Epithelial cell of prostate (primary cell): ENCODE data around the gene LOXHD1.

Experiments
- DNase-seq: peaks from one replicate; pipeline ENCODE4 v3.0.0-alpha.2; 2011; ENCODE audit warnings: low read depth, low spot score
- H3K27ac ChIP-seq: fragments of 450-650 bp; 2 replicates; pipeline ENCODE4 v1.5.1; 2017; ENCODE audit warnings: mild to moderate bottlenecking

The LOXHD1 gene

GRCh38 chr18:46461993-46462392, 195.0 kb downstream of the LOXHD1 start:
- no peak overlapping the region for H3K27ac ChIP-seq
- DNase-seq, result no peak

- DNase-seq, result no peak
- no peak overlapping the region for H3K27ac ChIP-seq
Measured at GRCh38 chr18:46460754-46461153, 196.3 kb downstream of the LOXHD1 start.

GRCh38 chr18:46459789-46460455, 197.1 kb downstream of the LOXHD1 start:
- no peak overlapping the region for H3K27ac ChIP-seq
- DNase-seq, result no peak

GRCh38 chr18:46458472-46458871, 198.5 kb downstream of the LOXHD1 start:
- no peak for DNase-seq
- H3K27ac ChIP-seq, result no peak overlapping the region

- DNase-seq, result no peak
- H3K27ac ChIP-seq, result no peak overlapping the region
Measured at GRCh38 chr18:46456691-46457090, 200.3 kb downstream of the LOXHD1 start.

GRCh38 chr18:46452820-46453219, 204.2 kb downstream of the LOXHD1 start:
- no peak overlapping the region for H3K27ac ChIP-seq
- DNase-seq, result peak; percentile 64

- H3K27ac ChIP-seq, result no peak overlapping the region
Measured at GRCh38 chr18:46449499-46449898, 207.5 kb downstream of the LOXHD1 start.

GRCh38 chr18:46449033-46449432, 208.0 kb downstream of the LOXHD1 start:
- no peak for DNase-seq

More at GRCh38 chr18:46449499-46449898, 207.5 kb downstream of the LOXHD1 start:
- DNase-seq, result no peak

GRCh38 chr18:46448347-46448746, 208.7 kb downstream of the LOXHD1 start:
- no peak overlapping the region for H3K27ac ChIP-seq
- DNase-seq, result no peak

More at GRCh38 chr18:46449033-46449432, 208.0 kb downstream of the LOXHD1 start:
- no peak overlapping the region for H3K27ac ChIP-seq

GRCh38 chr18:46447792-46448191, 209.2 kb downstream of the LOXHD1 start:
- H3K27ac ChIP-seq, result no peak overlapping the region
- no peak for DNase-seq

- no peak for DNase-seq
Measured at GRCh38 chr18:46447323-46447722, 209.7 kb downstream of the LOXHD1 start.

GRCh38 chr18:46445522-46446313, 211.3 kb downstream of the LOXHD1 start:
- DNase-seq, result no peak
- no peak overlapping the region for H3K27ac ChIP-seq

More at GRCh38 chr18:46447323-46447722, 209.7 kb downstream of the LOXHD1 start:
- H3K27ac ChIP-seq, result no peak overlapping the region

- DNase-seq, result no peak
- H3K27ac ChIP-seq, result no peak overlapping the region
Measured at GRCh38 chr18:46439037-46439436, 218.0 kb downstream of the LOXHD1 start.

GRCh38 chr18:46437061-46437460, 220.0 kb downstream of the LOXHD1 start:
- no peak for DNase-seq
- no peak overlapping the region for H3K27ac ChIP-seq

GRCh38 chr18:46436621-46437020, 220.4 kb downstream of the LOXHD1 start:
- no peak for DNase-seq
- no peak overlapping the region for H3K27ac ChIP-seq

- no peak overlapping the region for H3K27ac ChIP-seq
- no peak for DNase-seq
Measured at GRCh38 chr18:46435031-46435430, 222.0 kb downstream of the LOXHD1 start.

GRCh38 chr18:46434629-46435028, 222.4 kb downstream of the LOXHD1 start:
- no peak for DNase-seq
- H3K27ac ChIP-seq, result no peak overlapping the region

- H3K27ac ChIP-seq, result no peak overlapping the region
- DNase-seq, result no peak
Measured at GRCh38 chr18:46433121-46433826, 223.7 kb downstream of the LOXHD1 start.

GRCh38 chr18:46431522-46432171, 225.4 kb downstream of the LOXHD1 start:
- DNase-seq, result no peak
- no peak overlapping the region for H3K27ac ChIP-seq

GRCh38 chr18:46429649-46430224, 227.3 kb downstream of the LOXHD1 start:
- no peak for DNase-seq
- H3K27ac ChIP-seq, result no peak overlapping the region
